Measurements from ENCODE around the gene SPINK6.

- no peak for TF ChIP-seq CTCF (IDR thresholded peaks at IDR 0.05)
- no peak for TF ChIP-seq POLR2A (IDR thresholded peaks at IDR 0.05)
Measured at GRCh38 chr5:148205044-148205806, 2.4 kb downstream of the SPINK6 start.

Measured in adrenal gland (tissue), 5 donors.